Adrenal gland (tissue), 12 donors: ENCODE measurements around the gene ASTN2. TPM values are rescaled to one million over a fixed set of nuclear protein-coding genes. Genes with fewer than 3 reads are reported as not detected.

ENCODE experiments used
- DNase-seq, 7 donors: peaks; one replicate each; pipeline ENCODE4 v3.0.0-alpha.2; 2019 to 2020
- H3K27ac ChIP-seq, 5 donors: fragments of 200-600 bp; sonication (generic) in 4 of 5; 1 replicate in 3 of 5; 2 replicates in 2 of 5; pipeline versions ENCODE4 v1.5.1 to v1.8.0; 2016 to 2020; ENCODE audit warnings: mild to moderate bottlenecking in 1 of 5
- H3K27me3 ChIP-seq: fragments of 200-600 bp; 2 replicates; pipeline ENCODE4 v1.8.0; 2021
- H3K36me3 ChIP-seq, 2 donors: fragments of 200-600 bp; replicated peaks in 1 of 2; 1 replicate in 1 of 2; 2 replicates in 1 of 2; pipeline versions ENCODE4 v1.5.1 to v1.8.0; 2018 to 2022
- H3K4me1 ChIP-seq, 2 donors: fragments of 200-600 bp; replicated peaks in 1 of 2; 1 replicate in 1 of 2; 2 replicates in 1 of 2; pipeline versions ENCODE4 v1.5.1 to v1.8.0; 2018 to 2021
- H3K4me3 ChIP-seq, 4 donors: fragments of 200-600 bp; sonication (generic) in 3 of 4; one replicate each; pipeline ENCODE4 v1.5.1; 2016 to 2018
- H3K9me3 ChIP-seq, 3 donors: fragments of 200-600 bp; sonication (generic) in 1 of 3; replicated peaks in 1 of 3; 1 replicate in 2 of 3; 2 replicates in 1 of 3; pipeline versions ENCODE4 v1.5.1 to v1.8.0; 2016 to 2021
- POLR2A ChIP-seq, 2 donors: fragments of 450-650 bp; IDR thresholded peaks; one replicate each; pipeline ENCODE4 v1.6.1; 2017; ENCODE audit warnings: antibody characterized with exemption in 2 of 2, mild to moderate bottlenecking in 2 of 2, moderate library complexity in 1 of 2
- WGBS, 4 donors: extraction: QIAGEN DNeasy Blood & Tissue Kit in 2 of 4; methylation state at CpG; one replicate each; pipeline versions ENCODE4 v1.1.5 to v1.1.7; 2013 to 2017; 5-methylcytosine and 5-hydroxymethylcytosine counted together
- intact Hi-C, 2 donors: fragments of 100-400 bp; cut with DNase I; formaldehyde crosslinking; loops; one replicate each; pipeline versions ENCODE4 v1.14.1 to v1.15.0; 2022 to 2023
- polyA plus RNA-seq, 3 donors: library from polyadenylated mRNA; stranded (reverse); fragments of 200-250 nt in 2 of 3; fragments of 350-450 nt in 1 of 3; fragmentation: Illumina TruSeq in 1 of 3; extraction: RNeasy Lipid Tissue Mini Kit (QIAGEN cat#74804) in 1 of 3; gene quantifications; one replicate each; pipeline ENCODE4 v1.2.3, GENCODE V29; 2013 to 2014
- total RNA-seq, 9 donors: library from RNA; depleted of rRNA in 4 of 9; stranded (reverse); fragments of >200 nt in 4 of 9; fragments of 120-200 nt in 1 of 9; fragmentation: NEBNext Ultra II Directional in 1 of 9; extraction: Animal tissue kit (Norgen Biotek cat#: 25700) in 1 of 9; gene quantifications; one replicate each; pipeline versions ENCODE4 v1.1.0 to v1.2.4, GENCODE V29; 2013 to 2023
- TF ChIP-seq, protein P1 (sequence below), 6 experiments: fragments of 450-650 bp in 4 of 6; fragments of 200-600 bp in 2 of 6; sonication (generic) in 1 of 6; IDR thresholded peaks; 1 replicate in 5 of 6; 2 replicates in 1 of 6; pipeline versions ENCODE4 v1.5.1 to v1.8.0; 2016 to 2021; ENCODE audit warnings: antibody characterized with exemption in 6 of 6, mild to moderate bottlenecking in 2 of 6, moderate library complexity in 1 of 6
- donor health status: healthy with polysubstance abuse.
- donor health status: Bipolar disorder and iron deficiency.
- donor health status: DM: yes; HTN: yes; CAD: no.
- donor health status: DM: no; HTN: no; CAD: no.
- donor health status: DM: no; HTN: no; CAD: no.
- donor health status: DM: yes; HTN: yes; CAD: no.

ASTN2 gene
- total and polyA plus RNA-seq, 12 donors: 2.5 to 15.6 (median 6.8) TPM

DNA sequence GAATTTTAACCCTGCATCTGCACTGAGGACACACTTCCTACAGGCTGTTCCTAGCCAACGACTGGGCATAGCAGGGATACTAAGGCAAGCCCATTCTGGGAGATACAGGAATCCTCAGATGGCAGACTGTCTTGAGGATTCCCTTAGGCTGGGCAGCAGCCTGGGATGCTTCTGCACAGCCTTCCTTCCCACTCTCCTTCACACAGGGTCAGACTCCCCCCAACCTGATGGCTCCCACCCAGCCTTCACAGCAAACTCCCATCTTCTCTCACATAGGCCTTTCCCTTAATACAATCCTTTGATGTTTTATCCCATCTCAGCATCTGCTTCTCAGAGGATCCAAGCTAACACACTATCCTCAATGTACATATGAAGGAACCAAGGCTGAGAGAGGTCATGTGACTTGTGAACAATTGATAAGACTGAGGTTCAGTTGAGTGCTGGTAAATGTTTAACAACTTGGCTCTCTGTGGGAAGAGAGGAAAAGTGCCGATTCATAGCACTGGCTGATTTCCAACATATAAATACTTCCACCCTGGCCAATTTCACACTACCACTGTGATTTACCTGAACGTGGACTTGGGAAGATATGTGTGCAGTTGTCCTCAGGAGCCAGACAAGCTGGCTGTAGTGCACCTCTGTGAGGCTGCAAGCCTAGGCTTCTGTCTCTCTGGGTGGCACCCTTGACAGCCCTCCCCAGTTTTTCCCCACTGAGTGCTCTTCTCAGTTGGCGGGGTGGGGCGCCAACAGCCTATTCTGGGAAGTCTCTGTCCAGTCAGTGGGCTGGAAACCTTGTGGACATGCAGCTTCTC, 848.0 kb downstream of the ASTN2 start:
- H3K27ac ChIP-seq: peak overlapping the region in 1 of 5 donors; percentile 36
- no peaks in the 10 kb centered on the region for H3K9me3 ChIP-seq
- intact Hi-C loops: loop anchor here in 1 of 2 donors (5.0 kb wide), 1 partner anchor 405 kb away; no protein-coding TSS in a partner anchor
- DNase-seq: no peak
- 58 to 75% (median 63%) methylated on average over 3 to 5 of the region's 5 CpGs for WGBS, 4 donors
- H3K4me3 ChIP-seq: no peak overlapping the region
- H3K36me3 ChIP-seq: no peaks in the 10 kb centered on the region
- H3K4me1 ChIP-seq: peaks cover 0 to 11% of the 10 kb centered on the region in 2 donors
- H3K27me3 ChIP-seq: no peaks in the 10 kb centered on the region
- no peak for TF ChIP-seq POLR2A (IDR thresholded peaks at IDR 0.05)
- TF ChIP-seq, protein P1, sequence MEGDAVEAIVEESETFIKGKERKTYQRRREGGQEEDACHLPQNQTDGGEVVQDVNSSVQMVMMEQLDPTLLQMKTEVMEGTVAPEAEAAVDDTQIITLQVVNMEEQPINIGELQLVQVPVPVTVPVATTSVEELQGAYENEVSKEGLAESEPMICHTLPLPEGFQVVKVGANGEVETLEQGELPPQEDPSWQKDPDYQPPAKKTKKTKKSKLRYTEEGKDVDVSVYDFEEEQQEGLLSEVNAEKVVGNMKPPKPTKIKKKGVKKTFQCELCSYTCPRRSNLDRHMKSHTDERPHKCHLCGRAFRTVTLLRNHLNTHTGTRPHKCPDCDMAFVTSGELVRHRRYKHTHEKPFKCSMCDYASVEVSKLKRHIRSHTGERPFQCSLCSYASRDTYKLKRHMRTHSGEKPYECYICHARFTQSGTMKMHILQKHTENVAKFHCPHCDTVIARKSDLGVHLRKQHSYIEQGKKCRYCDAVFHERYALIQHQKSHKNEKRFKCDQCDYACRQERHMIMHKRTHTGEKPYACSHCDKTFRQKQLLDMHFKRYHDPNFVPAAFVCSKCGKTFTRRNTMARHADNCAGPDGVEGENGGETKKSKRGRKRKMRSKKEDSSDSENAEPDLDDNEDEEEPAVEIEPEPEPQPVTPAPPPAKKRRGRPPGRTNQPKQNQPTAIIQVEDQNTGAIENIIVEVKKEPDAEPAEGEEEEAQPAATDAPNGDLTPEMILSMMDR (IDR thresholded peaks at IDR 0.05): no peak

DNA sequence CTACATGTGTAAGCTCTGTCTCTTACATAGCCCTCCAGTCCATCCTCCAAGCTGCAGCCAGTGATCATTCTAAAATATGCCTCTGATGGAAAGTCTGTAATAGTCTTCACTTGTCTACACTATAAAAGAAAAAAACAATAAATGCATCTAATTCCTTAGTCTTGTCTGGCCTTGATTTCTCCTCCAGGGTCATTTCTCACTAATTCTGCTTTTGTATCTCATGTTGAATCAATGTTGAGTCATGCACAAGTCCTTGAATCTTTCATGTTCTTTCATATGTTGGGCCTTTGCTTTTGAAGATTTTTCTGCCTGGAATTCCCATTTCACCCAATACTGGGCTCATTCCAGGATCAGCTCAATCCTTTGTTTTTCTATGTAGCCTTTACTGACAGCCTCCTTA, 848.9 kb downstream of the ASTN2 start:
- Histone ChIP-seq H3K27ac (peak overlapping the region in 1 of 5 donors; percentile 51), H3K36me3 (no peaks in the 10 kb centered on the region), H3K27me3 (no peaks in the 10 kb centered on the region), H3K4me1 (peaks cover 0 to 7% of the 10 kb centered on the region in 2 donors), H3K4me3 (no peak overlapping the region), H3K9me3 (no peaks in the 10 kb centered on the region)
- TF ChIP-seq POLR2A (IDR thresholded peaks at IDR 0.05): no peak
- TF ChIP-seq, protein P1 (IDR thresholded peaks at IDR 0.05): no peak
- DNase-seq: no peak
- intact Hi-C loops: loop anchor here in 1 of 2 donors (5.0 kb wide), 1 partner anchor 404 kb away; no protein-coding TSS in a partner anchor

DNA sequence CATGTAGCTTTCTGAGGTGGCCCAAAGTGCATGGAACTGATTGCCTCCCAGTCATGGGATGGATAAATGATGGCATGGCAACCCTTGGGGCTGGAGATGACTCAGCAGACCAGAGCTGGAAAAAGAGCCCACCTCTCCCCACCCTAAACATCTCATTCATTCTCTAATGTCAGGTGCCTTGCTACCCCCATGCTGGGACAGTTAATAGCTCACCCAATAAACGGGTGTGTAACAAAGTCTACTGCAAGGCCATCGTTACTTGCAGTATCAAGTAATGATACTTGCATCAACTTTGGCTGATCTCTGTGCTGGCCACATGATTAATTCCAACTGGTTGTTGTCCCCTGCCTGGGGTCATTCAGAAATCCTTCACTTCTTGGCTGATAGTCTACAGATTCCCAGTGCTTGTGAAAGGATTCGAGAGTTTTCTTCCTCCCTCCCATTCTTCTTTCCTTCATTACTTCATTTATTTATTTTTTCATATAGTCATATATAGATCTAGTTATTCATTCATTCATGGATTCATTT, 850.5 kb downstream of the ASTN2 start:
- H3K4me1 ChIP-seq: peaks cover 0 to 7% of the 10 kb centered on the region in 2 donors
- H3K27ac ChIP-seq: no peak overlapping the region
- intact Hi-C loops: no loop called here
- no peak for DNase-seq
- no peak overlapping the region for H3K4me3 ChIP-seq
- TF ChIP-seq, protein P1 (IDR thresholded peaks at IDR 0.05): no peak
- no peak for TF ChIP-seq POLR2A (IDR thresholded peaks at IDR 0.05)
- H3K9me3 ChIP-seq: no peaks in the 10 kb centered on the region
- H3K36me3 ChIP-seq: no peaks in the 10 kb centered on the region
- H3K27me3 ChIP-seq: no peaks in the 10 kb centered on the region
- WGBS, 4 donors: 62 to 86% (median 71%) methylated on average over 3 of the region's 3 CpGs

DNA sequence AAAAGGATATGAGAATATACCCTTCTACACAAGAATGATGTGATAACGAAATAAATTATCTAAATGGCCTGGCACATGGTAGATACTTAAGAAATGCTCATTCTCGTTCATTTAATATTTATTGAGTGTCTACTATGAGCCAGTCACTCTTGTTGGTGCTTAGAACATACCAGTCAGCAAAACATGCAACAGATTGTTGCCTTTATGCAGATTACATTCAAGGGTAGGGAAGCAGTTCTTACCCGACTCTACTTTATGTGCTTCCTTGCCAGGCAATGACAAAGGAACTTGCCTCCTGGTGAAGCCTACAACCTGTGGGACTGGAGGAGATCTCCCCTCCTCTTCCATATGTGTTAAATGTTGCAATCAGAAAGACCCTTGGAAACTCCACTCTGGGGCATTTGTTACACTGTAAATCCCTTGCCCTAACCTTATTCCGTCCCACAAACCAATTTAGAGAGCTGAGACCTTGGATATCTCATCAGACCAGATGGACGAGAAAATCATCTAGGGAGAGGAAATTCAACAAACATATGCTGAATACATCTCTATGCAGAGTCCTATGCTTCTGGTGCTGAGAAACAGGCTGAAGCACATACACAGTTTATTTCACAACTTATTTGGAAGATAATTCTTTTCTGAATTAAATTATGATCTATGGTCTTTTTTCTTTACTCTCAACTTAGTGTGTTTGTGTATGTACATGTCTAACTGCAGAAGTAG, 855.9 kb downstream of the ASTN2 start:
- Histone ChIP-seq H3K9me3 (no peaks in the 10 kb centered on the region), H3K4me1 (peaks cover 0 to 5% of the 10 kb centered on the region in 2 donors), H3K27me3 (no peaks in the 10 kb centered on the region), H3K4me3 (no peak overlapping the region), H3K27ac (no peak overlapping the region), H3K36me3 (no peaks in the 10 kb centered on the region)
- no peak for TF ChIP-seq POLR2A (IDR thresholded peaks at IDR 0.05)
- TF ChIP-seq, protein P1 (IDR thresholded peaks at IDR 0.05): no peak
- 79 to 96% (median 88%) methylated on average over 5 of the region's 5 CpGs for WGBS, 4 donors
- intact Hi-C loops: no loop called here
- DNase-seq: no peak
